Measurements from ENCODE around the gene TMEM219. TPM values are rescaled to one million over a fixed set of nuclear protein-coding genes. Genes with fewer than 3 reads are reported as not detected.
A peak's percentile ranks its signal among the peaks of the same experiment; 100 is the strongest.

TMEM219 gene
- polyA plus RNA-seq, 1 donor from 2014 or later, result 171 TPM

DNA sequence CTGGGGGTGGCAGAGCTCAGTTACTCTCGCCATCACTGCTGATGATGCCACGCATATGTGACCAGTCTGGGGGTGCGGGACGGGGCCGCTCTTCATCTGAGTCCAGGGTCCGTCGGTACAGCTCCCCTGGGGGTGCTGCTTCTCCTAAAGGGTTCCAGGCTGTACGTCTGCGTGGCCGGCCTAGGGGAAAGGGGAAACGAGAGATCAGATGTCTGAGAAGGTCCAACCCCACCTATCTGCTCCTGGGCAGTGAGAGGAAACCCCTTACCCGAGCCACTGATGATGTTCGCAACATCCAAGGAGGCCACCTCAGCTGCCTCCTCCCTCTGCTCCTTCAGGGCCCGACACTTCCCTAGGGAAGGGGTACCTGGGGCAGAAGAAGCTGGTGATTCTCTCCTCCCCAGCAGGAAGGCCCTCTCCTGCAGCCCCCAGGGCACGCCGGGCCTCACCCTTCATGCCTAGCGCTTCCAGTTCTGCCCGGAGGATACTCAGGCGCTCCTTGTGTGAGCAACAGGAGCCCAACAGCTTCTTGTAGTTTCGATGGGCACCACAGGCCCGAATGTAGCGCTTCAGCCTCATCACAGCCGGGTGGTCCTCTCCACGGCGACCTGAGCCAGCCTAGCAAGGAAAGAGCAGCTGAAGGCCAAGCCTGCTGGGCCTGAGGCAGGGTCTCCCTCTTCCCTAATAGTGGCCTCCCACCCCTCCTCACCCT is 31.5 kb downstream of the TMEM219 start:
- H3K36me3 Mint-ChIP-seq, result peaks cover 5% of the 10 kb centered on the region
- H3K4me3 Mint-ChIP-seq, result peak overlapping the region in 1 of 4 donors; percentile 99
- H3K4me1 Mint-ChIP-seq, result peaks cover 11 to 26% (median 16%) of the 10 kb centered on the region in 3 donors
- no peaks in the 10 kb centered on the region for H3K9me3 Mint-ChIP-seq
- H3K27ac Mint-ChIP-seq, result no peak overlapping the region
- H3K27me3 Mint-ChIP-seq, result no peaks in the 10 kb centered on the region

DNA sequence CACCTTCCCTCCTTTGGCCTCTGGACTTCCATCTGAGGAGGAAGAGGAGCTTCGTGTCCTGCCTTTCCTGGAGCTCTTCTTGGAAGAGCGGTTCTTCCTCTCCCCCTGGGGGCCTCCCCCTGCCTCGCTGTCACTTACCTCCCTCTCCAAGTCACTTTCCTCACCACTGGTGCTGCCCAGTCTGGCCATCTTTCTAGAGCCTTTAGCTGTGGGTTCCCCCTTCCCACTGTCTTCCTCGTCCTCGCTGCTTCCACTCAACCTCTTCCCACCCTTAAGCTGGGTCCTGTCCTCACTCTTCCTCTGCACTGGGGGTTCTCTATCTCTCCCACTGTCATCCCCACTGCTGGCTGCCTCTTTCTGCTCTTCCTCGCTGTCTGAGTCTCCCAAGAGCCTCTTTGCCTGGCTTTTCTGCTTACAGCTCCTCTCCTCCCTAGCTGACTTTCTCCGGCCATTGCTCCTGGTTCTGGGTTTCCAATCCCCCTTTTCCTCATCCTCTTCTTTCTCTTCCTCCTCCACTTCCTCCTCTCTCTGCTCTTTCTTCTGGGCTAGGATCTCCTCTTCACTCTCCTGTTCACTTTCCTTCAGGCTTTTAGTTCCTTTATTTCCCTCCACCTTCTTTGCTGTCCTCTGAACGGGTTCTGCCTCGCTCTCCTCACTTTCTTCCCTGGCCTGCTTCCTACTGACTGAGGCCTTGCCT is 32.2 kb downstream of the TMEM219 start:
- Mint-ChIP-seq H3K27ac (peak overlapping the region in 2 of 3 donors; percentile 97 to 98), H3K4me3 (peak overlapping the region; percentile 70 to 99 (median 86)), H3K27me3 (no peaks in the 10 kb centered on the region), H3K9me3 (no peaks in the 10 kb centered on the region), H3K36me3 (peaks cover 3% of the 10 kb centered on the region), H3K4me1 (peaks cover 13 to 28% (median 16%) of the 10 kb centered on the region in 3 donors)

DNA sequence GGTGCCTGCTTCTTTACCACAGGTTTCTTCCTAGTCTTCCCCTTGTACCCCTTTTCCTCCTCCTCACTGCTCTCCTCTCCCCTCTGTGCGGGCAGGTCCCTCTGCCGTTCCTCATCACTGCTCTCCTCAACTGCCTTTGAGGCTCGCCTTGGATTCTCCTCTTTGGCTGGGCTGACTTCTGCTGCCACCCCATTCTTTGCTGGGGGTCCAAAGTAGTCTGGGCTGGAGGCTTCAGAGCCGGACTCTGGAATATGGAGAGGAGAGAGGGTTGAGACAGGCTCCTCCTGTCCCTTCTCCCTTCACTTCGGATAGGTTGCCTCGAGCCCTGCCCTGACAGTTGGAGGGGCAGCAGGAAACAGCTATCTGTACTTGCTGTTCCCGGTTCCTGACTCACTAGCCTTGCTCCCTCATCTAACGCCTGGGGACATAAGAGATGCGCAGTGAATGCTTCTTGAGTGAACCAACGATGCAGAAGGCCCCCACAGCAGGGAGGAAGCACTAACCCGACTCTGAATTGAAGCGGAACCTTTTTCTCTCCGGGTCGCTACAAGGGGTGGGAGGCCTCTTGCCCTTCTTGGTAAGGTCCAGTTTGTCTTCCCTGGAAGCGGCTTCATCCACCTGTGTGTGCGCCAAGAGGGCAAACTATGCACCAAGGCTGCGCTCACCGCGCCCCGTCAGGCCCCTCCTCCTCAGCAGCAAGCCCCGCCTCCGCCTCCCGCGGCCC is 32.9 kb downstream of the TMEM219 start:
- H3K27me3 Mint-ChIP-seq, result no peaks in the 10 kb centered on the region
- H3K36me3 Mint-ChIP-seq, result peaks cover 1% of the 10 kb centered on the region
- peaks cover 16 to 32% (median 17%) of the 10 kb centered on the region in 3 donors for H3K4me1 Mint-ChIP-seq
- no peaks in the 10 kb centered on the region for H3K9me3 Mint-ChIP-seq
- H3K4me3 Mint-ChIP-seq, result peak overlapping the region; percentile 97 to 99 (median 98)
- peak overlapping the region; percentile 97 to 98 (median 98) for H3K27ac Mint-ChIP-seq

DNA sequence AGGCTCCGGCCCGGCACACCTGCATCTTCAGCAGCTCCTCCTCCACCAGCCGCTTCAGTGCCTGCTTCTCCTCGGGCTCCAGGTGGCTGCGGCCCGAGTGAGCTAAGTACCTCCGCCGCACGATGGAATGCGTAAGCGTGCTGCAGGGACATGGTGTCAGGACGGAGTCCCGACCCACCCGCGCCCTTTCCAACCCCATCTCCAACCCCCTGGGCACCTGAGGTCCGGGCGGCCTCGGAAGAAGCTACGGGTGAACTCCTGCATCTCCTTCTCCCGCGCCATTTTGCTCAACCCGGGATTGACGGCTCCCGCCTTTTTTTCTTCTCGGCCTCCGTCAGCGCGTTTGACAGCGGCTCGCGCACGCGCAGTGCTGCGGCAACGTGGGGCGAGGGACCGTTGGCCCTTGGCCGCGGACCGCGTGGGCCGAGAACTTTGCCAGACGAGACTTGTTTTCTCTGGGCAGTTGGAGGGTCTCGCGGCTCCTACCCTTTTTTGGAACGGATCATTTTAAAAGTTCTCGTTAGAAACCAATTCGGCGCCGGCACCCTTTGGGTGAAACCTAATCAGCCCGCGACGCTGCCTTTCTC is 33.5 kb downstream of the TMEM219 start, which contains the start of gene HIRIP3:
TSS of gene HIRIP3 (minus strand) at position 294 of the 587 bp plus-strand sequence. CDS start at position 282, 12 bp downstream.
- Mint-ChIP-seq H3K27me3 (no peaks in the 10 kb centered on the region), H3K27ac (peak within 1 kb of the TSS; percentile 97 to 98 (median 98)), H3K36me3 (peaks cover 1% of the 10 kb centered on the region), H3K4me3 (peak within 1 kb of the TSS; percentile 97 to 99 (median 98)), H3K9me3 (no peaks in the 10 kb centered on the region), H3K4me1 (peaks cover 16 to 32% (median 17%) of the 10 kb centered on the region in 3 donors)

DNA sequence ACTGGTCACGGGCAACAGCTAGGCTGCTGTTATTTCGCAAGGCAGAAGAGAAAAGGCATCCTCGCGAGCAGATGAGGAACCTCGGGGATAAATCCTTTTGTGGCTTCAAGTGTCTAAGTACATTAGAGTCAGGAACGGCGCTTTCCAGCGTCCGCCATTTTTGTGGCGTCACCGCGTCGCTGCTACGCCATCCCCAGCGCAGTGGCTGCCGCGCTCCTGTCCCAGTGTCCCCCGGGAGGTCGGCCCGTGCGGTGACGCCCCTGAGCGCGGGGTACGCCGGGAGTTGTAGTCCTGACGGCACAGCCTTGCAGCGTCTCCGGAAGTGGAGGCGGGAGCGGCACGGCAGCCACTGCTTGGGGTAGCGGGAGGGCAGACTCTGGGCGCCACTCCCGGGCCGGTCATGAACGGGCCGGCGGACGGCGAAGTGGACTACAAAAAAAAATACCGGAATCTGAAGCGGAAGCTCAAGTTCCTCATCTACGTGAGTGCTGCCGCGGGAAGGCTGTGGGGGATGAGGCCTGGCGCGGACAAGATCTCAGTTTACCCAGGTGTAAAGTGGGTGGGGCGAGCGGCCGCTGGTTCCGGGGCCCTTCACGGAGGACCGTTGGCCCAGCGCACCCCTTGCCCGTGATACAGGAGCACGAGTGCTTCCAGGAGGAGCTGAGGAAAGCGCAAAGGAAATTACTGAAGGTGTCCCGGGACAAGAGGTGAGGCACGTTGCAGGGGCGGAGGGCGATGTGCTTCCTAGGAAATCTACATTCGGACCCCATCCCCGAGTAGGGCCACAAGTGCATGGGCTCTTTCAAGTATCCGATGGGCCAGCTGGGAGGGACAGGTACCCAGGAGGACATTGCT is 34.3 kb downstream of the TMEM219 start, which contains the start of gene INO80E:
TSS of gene INO80E (plus strand) at position 331 of the 855 bp plus-strand sequence. CDS start at position 401, 70 bp downstream.
- H3K27me3 Mint-ChIP-seq, result no peaks in the 10 kb centered on the region
- peak within 1 kb of the TSS; percentile 97 to 98 (median 98) for H3K27ac Mint-ChIP-seq
- H3K4me3 Mint-ChIP-seq, result peak within 1 kb of the TSS; percentile 97 to 99 (median 98)
- H3K4me1 Mint-ChIP-seq, result peaks cover 16 to 32% (median 17%) of the 10 kb centered on the region in 3 donors
- peaks cover 1% of the 10 kb centered on the region for H3K36me3 Mint-ChIP-seq
- no peaks in the 10 kb centered on the region for H3K9me3 Mint-ChIP-seq

DNA sequence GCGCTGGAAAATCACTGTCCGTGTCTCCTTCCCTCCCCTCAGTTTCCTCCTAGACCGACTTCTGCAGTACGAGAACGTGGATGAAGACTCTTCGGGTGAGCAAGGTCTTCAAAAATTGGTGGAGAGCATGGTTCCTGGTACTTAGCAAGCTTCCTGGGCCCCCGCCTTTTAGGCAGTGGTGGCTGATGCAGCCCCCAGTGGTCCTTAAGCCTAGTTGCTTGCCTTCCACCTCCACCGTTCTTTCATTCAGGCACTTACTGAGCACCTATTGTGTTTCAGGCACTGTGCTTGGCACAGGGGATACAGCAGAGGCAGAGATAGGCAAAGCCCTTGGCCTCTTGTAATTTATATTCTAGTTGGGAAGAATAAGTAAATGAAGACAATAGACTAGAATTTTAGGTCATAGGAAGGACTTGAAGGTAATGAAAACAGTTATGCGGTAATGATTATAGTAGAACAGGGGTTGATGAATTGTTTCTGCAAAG is 34.9 kb downstream of the TMEM219 start:
- Mint-ChIP-seq H3K36me3 (peaks cover 1% of the 10 kb centered on the region), H3K4me1 (peaks cover 16 to 32% (median 17%) of the 10 kb centered on the region in 3 donors), H3K4me3 (peak overlapping the region; percentile 97 to 99 (median 98)), H3K27me3 (no peaks in the 10 kb centered on the region), H3K27ac (peak overlapping the region; percentile 23 to 98 (median 97)), H3K9me3 (no peaks in the 10 kb centered on the region)

GRCh38 chr16:29999605-30000004 is 37.7 kb downstream of the TMEM219 start:
- no peak overlapping the region for H3K27ac Mint-ChIP-seq

GRCh38 chr16:30000735-30001631 is 39.1 kb downstream of the TMEM219 start:
- Mint-ChIP-seq H3K4me1 (peaks cover 6 to 20% (median 15%) of the 10 kb centered on the region in 3 donors), H3K4me3 (no peak overlapping the region), H3K36me3 (no peaks in the 10 kb centered on the region), H3K27me3 (no peaks in the 10 kb centered on the region), H3K27ac (no peak overlapping the region), H3K9me3 (no peaks in the 10 kb centered on the region)

More at GRCh38 chr16:29999605-30000004, 37.7 kb downstream of the TMEM219 start:
- H3K4me3 Mint-ChIP-seq, result peak overlapping the region in 2 of 4 donors; percentile 11 to 78
- no peaks in the 10 kb centered on the region for H3K27me3 Mint-ChIP-seq
- peaks cover 1% of the 10 kb centered on the region for H3K36me3 Mint-ChIP-seq
- H3K9me3 Mint-ChIP-seq, result no peaks in the 10 kb centered on the region
- H3K4me1 Mint-ChIP-seq, result peaks cover 8 to 31% (median 17%) of the 10 kb centered on the region in 3 donors

DNA sequence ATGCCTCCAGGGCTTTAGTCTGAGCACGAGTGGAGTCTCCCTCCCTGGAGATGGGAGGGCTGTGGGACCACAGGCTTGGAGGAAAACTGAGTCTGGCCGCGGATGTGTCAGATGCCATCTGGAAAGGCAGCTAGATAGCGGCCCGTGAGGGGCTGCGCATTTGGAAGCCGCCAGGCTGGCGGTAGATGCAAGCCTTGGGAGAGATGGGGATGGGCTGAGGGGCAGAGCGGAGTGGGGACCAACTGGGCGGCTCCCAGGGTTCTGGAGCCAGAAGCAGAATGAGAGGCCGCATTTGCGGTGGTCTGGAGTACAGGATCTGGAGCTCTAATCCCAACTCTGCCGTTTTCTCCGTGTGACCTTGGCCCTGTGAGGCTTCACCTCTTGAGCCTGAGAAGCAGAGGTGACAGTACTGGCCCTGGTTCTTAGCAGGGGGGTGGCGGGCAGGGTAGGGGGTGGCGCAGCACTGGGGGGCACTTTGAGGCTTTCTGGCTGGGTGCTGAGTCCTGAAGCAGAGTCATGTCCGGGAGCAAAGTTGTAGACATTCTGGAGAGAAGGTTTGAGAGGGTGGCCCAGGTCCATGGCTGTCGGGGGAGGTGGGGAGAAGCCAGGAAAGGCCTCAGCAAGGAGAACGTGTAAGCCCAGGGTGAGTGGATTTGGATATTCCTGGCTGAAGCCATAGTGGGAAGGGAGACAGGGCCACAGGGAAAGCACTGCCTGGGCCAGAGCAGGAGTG is 40.9 kb downstream of the TMEM219 start:
- Mint-ChIP-seq H3K9me3 (no peaks in the 10 kb centered on the region), H3K4me3 (no peak overlapping the region), H3K36me3 (peaks cover 2% of the 10 kb centered on the region), H3K27me3 (no peaks in the 10 kb centered on the region), H3K27ac (peak overlapping the region in 1 of 3 donors; percentile 93), H3K4me1 (peaks cover 0 to 10% (median 9%) of the 10 kb centered on the region in 3 donors)

- Mint-ChIP-seq H3K27ac (peak overlapping the region in 1 of 3 donors; percentile 93), H3K9me3 (no peaks in the 10 kb centered on the region), H3K4me3 (no peak overlapping the region), H3K36me3 (peaks cover 2% of the 10 kb centered on the region), H3K27me3 (no peaks in the 10 kb centered on the region), H3K4me1 (peaks cover 0 to 5% (median 5%) of the 10 kb centered on the region in 3 donors)
Measured at GRCh38 chr16:30003670-30004423, 42.0 kb downstream of the TMEM219 start.

DNA sequence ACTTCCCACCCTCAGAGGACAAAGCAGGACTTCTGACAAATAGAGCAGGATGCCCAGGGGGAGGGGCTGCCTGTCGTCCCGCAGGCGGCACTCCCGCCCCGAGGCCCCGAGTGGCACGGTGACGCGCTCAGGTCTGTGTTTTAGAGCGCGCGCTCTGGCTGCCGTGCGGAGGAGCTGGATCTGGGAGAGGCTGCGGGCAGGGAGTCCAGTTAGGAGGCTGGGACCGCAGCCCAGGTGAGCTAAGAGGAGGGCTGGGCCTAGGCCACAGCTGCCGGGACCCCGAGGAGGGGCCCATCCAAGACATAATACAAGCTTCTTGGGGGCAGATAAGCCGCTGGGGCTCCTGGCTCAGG is 42.5 kb downstream of the TMEM219 start:
- Mint-ChIP-seq H3K9me3 (no peaks in the 10 kb centered on the region), H3K4me1 (peaks cover 0 to 4% (median 2%) of the 10 kb centered on the region in 3 donors), H3K27me3 (peaks cover 1% of the 10 kb centered on the region), H3K4me3 (no peak overlapping the region), H3K27ac (no peak overlapping the region), H3K36me3 (peaks cover 2% of the 10 kb centered on the region)

DNA sequence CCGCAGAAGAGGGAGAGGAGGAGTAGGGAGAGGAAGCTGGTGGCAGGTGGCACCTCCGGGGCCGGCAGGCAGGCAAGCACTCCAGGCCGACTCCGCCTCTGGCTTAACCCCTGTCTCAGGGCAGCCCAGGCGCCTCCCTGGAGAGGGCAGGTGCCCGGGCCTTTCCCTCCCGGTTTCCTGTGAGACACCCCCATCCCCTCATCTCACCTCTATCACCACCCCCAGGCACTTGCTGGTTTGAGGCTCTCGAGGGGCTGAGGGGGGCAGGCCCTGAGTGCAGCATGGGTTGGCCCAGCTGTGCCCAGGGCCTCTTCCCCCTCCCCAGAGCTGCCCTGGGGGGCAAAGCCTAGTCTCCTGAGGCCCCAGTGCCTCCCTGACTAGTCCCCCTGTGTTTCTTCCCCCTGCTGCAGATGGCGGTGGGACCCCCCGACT is 42.9 kb downstream of the TMEM219 start:
- Mint-ChIP-seq H3K4me3 (no peak overlapping the region), H3K27me3 (peaks cover 4% of the 10 kb centered on the region), H3K27ac (no peak overlapping the region), H3K4me1 (no peaks in the 10 kb centered on the region), H3K36me3 (peaks cover 2% of the 10 kb centered on the region), H3K9me3 (no peaks in the 10 kb centered on the region)

Measured in IgD-negative memory B cell (primary cell).